Duodenal mucosa (tissue), 2 donors: ENCODE measurements around the gene CSNK1D.
"Not testable (repeated sequence)": the region's sequence is repeated elsewhere in the genome, so short reads cannot be mapped to it uniquely, and the experiment has no call there.

Experiments used
- H3K27ac ChIP-seq: one replicate; pipeline ENCODE4 v1.7.0; 2013; ENCODE audit warnings: low read depth, low read length
- H3K27me3 ChIP-seq, 2 donors: one replicate each; pipeline ENCODE4 v1.7.0; 2013; ENCODE audit warnings: low read length in 2 of 2, control low read depth in 1 of 2; ENCODE audit not compliant: insufficient read depth in 2 of 2, control insufficient read depth in 1 of 2
- H3K36me3 ChIP-seq, 2 donors: one replicate each; pipeline ENCODE4 v1.7.0; 2013; ENCODE audit warnings: low read length in 2 of 2, control low read depth in 1 of 2; ENCODE audit not compliant: insufficient read depth in 2 of 2, control insufficient read depth in 1 of 2
- H3K4me1 ChIP-seq, 2 donors: one replicate each; pipeline ENCODE4 v1.7.0; 2013; ENCODE audit warnings: low read length in 2 of 2, control low read depth in 1 of 2; ENCODE audit not compliant: insufficient read depth in 2 of 2, control insufficient read depth in 1 of 2
- H3K4me3 ChIP-seq, 2 donors: one replicate each; pipeline ENCODE4 v1.7.0; 2013; ENCODE audit warnings: low read length in 2 of 2, low read depth in 1 of 2
- H3K9ac ChIP-seq, 2 donors: one replicate each; pipeline ENCODE4 v1.7.0; 2013; ENCODE audit warnings: low read length in 2 of 2, low read depth in 1 of 2
- H3K9me3 ChIP-seq, 2 donors: one replicate each; pipeline ENCODE4 v1.7.0; 2013; ENCODE audit warnings: low read length in 2 of 2, control low read depth in 1 of 2; ENCODE audit not compliant: control insufficient read depth in 1 of 2

Gene CSNK1D

GRCh38 chr17:82199496-82199895, 74.0 kb downstream of the CSNK1D start:
- peaks cover 0 to 5% of the 10 kb centered on the region in 2 donors for H3K4me1 ChIP-seq
- H3K4me3 ChIP-seq: no peak overlapping the region
- no peak overlapping the region for H3K27ac ChIP-seq
- peaks cover 7 to 18% of the 10 kb centered on the region in 2 donors for H3K36me3 ChIP-seq
- H3K27me3 ChIP-seq: no peaks in the 10 kb centered on the region
- no peaks in the 10 kb centered on the region for H3K9me3 ChIP-seq
- no peak overlapping the region for H3K9ac ChIP-seq

DNA sequence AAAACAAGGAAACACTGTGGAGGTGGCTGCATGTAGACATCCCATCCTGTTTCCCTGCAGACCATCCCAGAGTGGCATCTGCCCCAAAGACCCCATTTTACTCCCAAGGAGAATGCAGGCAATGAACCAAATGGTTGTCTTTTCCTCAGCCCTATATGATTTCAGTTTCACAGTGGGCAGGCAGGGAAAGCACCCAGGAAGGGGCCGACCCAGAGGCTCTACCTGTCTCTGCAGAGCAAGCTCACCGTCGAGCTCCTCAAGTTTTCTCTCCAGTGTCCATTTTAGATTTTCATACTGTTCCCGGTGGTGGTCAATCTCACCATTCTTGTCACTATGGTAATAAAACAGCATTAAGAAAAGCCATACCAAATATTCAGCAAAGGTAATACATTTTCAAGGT, 75.4 kb downstream of the CSNK1D start:
- peaks cover 7 to 18% of the 10 kb centered on the region in 2 donors for H3K36me3 ChIP-seq

GRCh38 chr17:82195675-82196672, 77.5 kb downstream of the CSNK1D start:
- no peaks in the 10 kb centered on the region for H3K9me3 ChIP-seq
- no peaks in the 10 kb centered on the region for H3K27me3 ChIP-seq
- no peak overlapping the region for H3K4me3 ChIP-seq
- peaks cover 7 to 18% of the 10 kb centered on the region in 2 donors for H3K36me3 ChIP-seq
- H3K4me1 ChIP-seq: peaks cover 5 to 23% of the 10 kb centered on the region in 2 donors
- no peak overlapping the region for H3K27ac ChIP-seq
- H3K9ac ChIP-seq: no peak overlapping the region

More for the DNA sequence above, 75.4 kb downstream of the CSNK1D start:
- Histone ChIP-seq H3K27me3 (no peaks in the 10 kb centered on the region), H3K4me1 (peaks cover 0 to 14% of the 10 kb centered on the region in 2 donors), H3K4me3 (no peak overlapping the region), H3K9me3 (no peaks in the 10 kb centered on the region), H3K27ac (no peak overlapping the region), H3K9ac (no peak overlapping the region)

DNA sequence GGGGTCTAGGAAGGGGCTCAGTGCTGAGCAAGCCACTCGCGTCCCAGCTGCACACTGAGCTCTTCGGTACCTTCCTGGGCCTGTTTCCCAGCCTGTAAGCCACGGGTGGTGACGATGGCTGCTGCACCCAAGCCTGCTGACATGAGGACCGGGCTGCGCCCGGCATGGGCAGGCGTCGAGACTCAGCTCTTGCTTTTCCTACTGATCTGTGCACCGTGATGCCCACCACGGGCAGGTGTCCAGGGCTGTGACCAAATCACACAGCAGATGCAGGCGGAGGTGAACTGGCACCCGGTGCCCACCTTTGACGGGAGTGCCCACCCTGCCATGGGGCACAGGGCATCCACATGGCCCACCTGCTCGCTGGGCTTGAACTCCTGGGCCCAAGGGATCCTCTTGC, 78.7 kb downstream of the CSNK1D start:
- H3K36me3 ChIP-seq: peaks cover 7 to 18% of the 10 kb centered on the region in 2 donors
- no peak overlapping the region for H3K4me3 ChIP-seq
- H3K27ac ChIP-seq: no peak overlapping the region

DNA sequence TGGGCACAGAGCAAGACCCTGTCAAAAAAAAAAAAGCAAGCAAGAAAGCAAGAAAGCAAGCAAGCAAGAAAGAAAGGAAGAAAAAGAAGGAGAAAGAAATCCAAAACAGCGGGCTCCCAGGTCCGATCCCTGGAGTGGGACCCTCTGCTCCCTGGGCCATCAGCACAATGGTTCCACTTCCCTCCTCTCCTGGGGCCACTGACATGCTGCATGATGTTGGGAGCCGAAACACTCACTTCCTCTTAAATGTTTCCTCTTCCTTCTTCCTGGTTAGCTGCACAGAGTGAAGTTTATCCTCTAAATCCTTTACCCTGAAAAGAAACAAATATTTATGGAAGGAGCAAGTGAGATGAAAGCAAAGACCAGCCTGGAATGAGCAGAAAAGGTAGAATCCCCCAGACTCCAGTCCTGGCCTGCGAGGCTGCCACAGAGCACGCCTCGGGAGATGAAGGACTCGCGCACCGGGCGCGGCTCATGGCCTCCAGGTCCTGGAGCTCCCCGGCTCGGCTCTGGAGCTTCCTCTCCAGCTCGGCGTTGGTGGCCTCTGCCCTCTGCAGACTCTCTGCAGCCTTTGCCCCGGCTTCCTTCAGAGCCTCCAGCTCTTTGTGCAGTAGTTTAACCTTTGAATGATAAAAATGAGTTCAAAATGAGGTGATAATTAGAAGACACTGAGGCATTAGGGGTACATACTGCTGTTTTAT, 79.8 kb downstream of the CSNK1D start:
- Histone ChIP-seq H3K9ac (peak overlapping the region in 1 of 2 donors; percentile 17), H3K27ac (peak overlapping the region; percentile 31), H3K9me3 (no peaks in the 10 kb centered on the region), H3K4me1 (peaks cover 12 to 31% of the 10 kb centered on the region in 2 donors), H3K36me3 (peaks cover 7 to 18% of the 10 kb centered on the region in 2 donors), H3K27me3 (no peaks in the 10 kb centered on the region), H3K4me3 (peak overlapping the region; percentile 5 to 30)

More for the DNA sequence above, 78.7 kb downstream of the CSNK1D start:
- no peaks in the 10 kb centered on the region for H3K9me3 ChIP-seq
- H3K4me1 ChIP-seq: peaks cover 5 to 23% of the 10 kb centered on the region in 2 donors
- no peaks in the 10 kb centered on the region for H3K27me3 ChIP-seq
- no peak overlapping the region for H3K9ac ChIP-seq

DNA sequence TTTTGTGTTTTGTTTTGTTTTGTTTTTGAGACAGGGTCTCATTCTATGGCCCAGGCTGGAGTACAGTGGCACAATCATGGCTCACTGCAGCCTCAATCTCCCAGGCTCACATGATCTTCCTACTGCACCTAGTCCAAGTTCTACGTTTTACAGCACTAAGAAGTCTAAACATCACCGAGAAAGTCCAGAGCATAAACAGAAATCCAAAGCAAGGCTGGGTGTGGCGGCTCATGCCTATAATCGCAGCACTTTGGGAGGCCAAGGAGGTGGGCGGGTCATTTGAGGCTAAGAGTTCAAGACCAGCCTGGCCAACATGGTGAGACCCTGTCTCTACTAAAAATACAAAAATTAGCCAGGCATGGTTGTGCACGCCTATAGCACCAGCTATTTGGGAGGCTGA, 80.5 kb downstream of the CSNK1D start:
- Histone ChIP-seq H3K36me3 (peaks cover 5 to 18% of the 10 kb centered on the region in 2 donors), H3K4me1 (peaks cover 18 to 34% of the 10 kb centered on the region in 2 donors)
- H3K4me3 ChIP-seq, H3K27me3 ChIP-seq, H3K27ac ChIP-seq, H3K9ac ChIP-seq, H3K9me3 ChIP-seq: not testable (repeated sequence)
